Breast epithelium (tissue), 3 donors: ENCODE data around the gene NSG2.

Experiments used
- CTCF ChIP-seq, 3 donors: fragments of 450-650 bp; IDR thresholded peaks; one replicate each; pipeline ENCODE4 v1.5.1; 2016 to 2017; ENCODE audit warnings: antibody characterized with exemption in 3 of 3, mild to moderate bottlenecking in 3 of 3, moderate library complexity in 3 of 3
- POLR2A ChIP-seq: fragments of 450-650 bp; IDR thresholded peaks from one replicate; pipeline ENCODE4 v1.6.1; 2016; ENCODE audit warnings: antibody characterized with exemption, mild to moderate bottlenecking, moderate library complexity
- POLR2AphosphoS5 ChIP-seq, 3 donors: sonication (generic); formaldehyde crosslinking; IDR thresholded peaks; one replicate each; pipeline ENCODE4 v1.6.1; 2017; ENCODE audit warnings: antibody characterized with exemption in 3 of 3

- TF ChIP-seq CTCF (IDR thresholded peaks at IDR 0.05) = no peak
- no peak for TF ChIP-seq POLR2A
- no peak for TF ChIP-seq POLR2AphosphoS5 (IDR thresholded peaks at IDR 0.05)
Measured at GRCh38 chr5:174073122-174073660, 27.7 kb downstream of the NSG2 start.
